ENCODE data around the gene SLC44A4.
"Not testable (repeated sequence)": the region's sequence is repeated elsewhere in the genome, so short reads cannot be mapped to it uniquely, and the experiment has no call there.

GRCh38 chr6:31838114-31838553 is 40.7 kb downstream of the SLC44A4 start:
- TF ChIP-seq ZNF232 (CRISPR knock-in tag; IDR thresholded peaks at IDR 0.05); MEIS2 (IDR thresholded peaks at IDR 0.05; ENCODE audit: partially characterized antibody); ZEB2 (IDR thresholded peaks at IDR 0.05): not testable (repeated sequence)
